ENCODE data around the gene UGT1A6. TPM values are rescaled to one million over a fixed set of nuclear protein-coding genes. Genes with fewer than 3 reads are reported as not detected.

The UGT1A6 gene
- total and polyA plus RNA-seq, 2 of the 4 experiments (the other 2 are of a cell fraction): not detected

- Histone ChIP-seq H3K36me3 (ENCODE audit: control insufficient read depth, insufficient read depth, low read length) (no peaks in the 10 kb centered on the region), H3K9me3 (ENCODE audit: control insufficient read depth, insufficient read depth, low read length) (no peaks in the 10 kb centered on the region), H4K20me1 (ENCODE audit: insufficient read depth, low read length) (no peaks in the 10 kb centered on the region), H3K9me1 (ENCODE audit: insufficient read depth, low read length) (no peaks in the 10 kb centered on the region), H2BK5ac (ENCODE audit: low read depth, low read length, poor library complexity, severe bottlenecking) (no peak overlapping the region), H4K8ac (ENCODE audit: low read depth in 2 of 2, low read length in 2 of 2) (no peak overlapping the region), H4K5ac (ENCODE audit: low read depth, low read length) (no peak overlapping the region), H3K4me1 (ENCODE audit: control insufficient read depth, insufficient read depth, low read length) (peaks cover 4% of the 10 kb centered on the region), H3K4ac (ENCODE audit: low read depth, low read length) (no peak overlapping the region), H3K18ac (ENCODE audit: low read depth, low read length) (no peak overlapping the region), H3K79me1 (ENCODE audit: low read depth in 1 of 2, low read length in 2 of 2) (no peaks in the 10 kb centered on the region), H2BK120ac (ENCODE audit: low read depth, low read length) (no peak overlapping the region), H3K9ac (ENCODE audit: low read depth, low read length) (no peak overlapping the region), H3K14ac (replicated peaks; ENCODE audit: low read depth, low read length) (no peak overlapping the region), H3K27ac (ENCODE audit: insufficient read depth, low read length) (no peak overlapping the region), H3K27me3 (ENCODE audit: control insufficient read depth, insufficient read depth, low read length) (no peaks in the 10 kb centered on the region), H2BK15ac (ENCODE audit: low read depth, low read length) (no peak overlapping the region), H4K91ac (ENCODE audit: insufficient read depth, low read depth, low read length) (no peak overlapping the region; the same call in 1 of the 2 replicates), H2AK9ac (replicated peaks; ENCODE audit: low read depth, low read length, poor library complexity) (no peak overlapping the region), H3K4me3 (ENCODE audit: insufficient read depth, low read depth, low read length) (no peak overlapping the region), H2AFZ (replicated peaks; ENCODE audit: low read length, poor library complexity) (peak overlapping the region; percentile 72), H2BK20ac (ENCODE audit: low read depth, low read length) (no peak overlapping the region), H3K23ac (ENCODE audit: low read depth, low read length) (no peak overlapping the region), H3K4me2 (ENCODE audit: low read depth, low read length) (no peak overlapping the region), H3K56ac (ENCODE audit: extremely low read depth, insufficient read depth, low read length) (no peak overlapping the region), H2AK5ac (ENCODE audit: low read depth, low read length) (no peak overlapping the region)
- POLR2A ChIA-PET (ENCODE audit: unreplicated experiment): no interaction called here
- TF ChIP-seq, protein P1, sequence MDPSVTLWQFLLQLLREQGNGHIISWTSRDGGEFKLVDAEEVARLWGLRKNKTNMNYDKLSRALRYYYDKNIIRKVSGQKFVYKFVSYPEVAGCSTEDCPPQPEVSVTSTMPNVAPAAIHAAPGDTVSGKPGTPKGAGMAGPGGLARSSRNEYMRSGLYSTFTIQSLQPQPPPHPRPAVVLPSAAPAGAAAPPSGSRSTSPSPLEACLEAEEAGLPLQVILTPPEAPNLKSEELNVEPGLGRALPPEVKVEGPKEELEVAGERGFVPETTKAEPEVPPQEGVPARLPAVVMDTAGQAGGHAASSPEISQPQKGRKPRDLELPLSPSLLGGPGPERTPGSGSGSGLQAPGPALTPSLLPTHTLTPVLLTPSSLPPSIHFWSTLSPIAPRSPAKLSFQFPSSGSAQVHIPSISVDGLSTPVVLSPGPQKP (IDR thresholded peaks at IDR 0.05; ENCODE audit: borderline replicate concordance, low read depth, low read length): no peak
- TF ChIP-seq, protein P2, sequence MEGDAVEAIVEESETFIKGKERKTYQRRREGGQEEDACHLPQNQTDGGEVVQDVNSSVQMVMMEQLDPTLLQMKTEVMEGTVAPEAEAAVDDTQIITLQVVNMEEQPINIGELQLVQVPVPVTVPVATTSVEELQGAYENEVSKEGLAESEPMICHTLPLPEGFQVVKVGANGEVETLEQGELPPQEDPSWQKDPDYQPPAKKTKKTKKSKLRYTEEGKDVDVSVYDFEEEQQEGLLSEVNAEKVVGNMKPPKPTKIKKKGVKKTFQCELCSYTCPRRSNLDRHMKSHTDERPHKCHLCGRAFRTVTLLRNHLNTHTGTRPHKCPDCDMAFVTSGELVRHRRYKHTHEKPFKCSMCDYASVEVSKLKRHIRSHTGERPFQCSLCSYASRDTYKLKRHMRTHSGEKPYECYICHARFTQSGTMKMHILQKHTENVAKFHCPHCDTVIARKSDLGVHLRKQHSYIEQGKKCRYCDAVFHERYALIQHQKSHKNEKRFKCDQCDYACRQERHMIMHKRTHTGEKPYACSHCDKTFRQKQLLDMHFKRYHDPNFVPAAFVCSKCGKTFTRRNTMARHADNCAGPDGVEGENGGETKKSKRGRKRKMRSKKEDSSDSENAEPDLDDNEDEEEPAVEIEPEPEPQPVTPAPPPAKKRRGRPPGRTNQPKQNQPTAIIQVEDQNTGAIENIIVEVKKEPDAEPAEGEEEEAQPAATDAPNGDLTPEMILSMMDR (conservative IDR thresholded peaks at IDR 0.05; ENCODE audit: low read depth, low read length): peak; percentile 86
- TF ChIP-seq RAD21 (IDR thresholded peaks at IDR 0.05; ENCODE audit: low read length): peak; percentile 86
- no peak for TF ChIP-seq FOS (IDR thresholded peaks at IDR 0.05; ENCODE audit: low read depth, low read length)
- TF ChIP-seq RFX5 (IDR thresholded peaks at IDR 0.05; ENCODE audit: low read depth, low read length): no peak
- TF ChIP-seq MAZ (IDR thresholded peaks at IDR 0.05; ENCODE audit: borderline replicate concordance, low read depth, low read length): peak; percentile 44; the same call in 1 of the 2 replicates
- TF ChIP-seq MXI1 (IDR thresholded peaks at IDR 0.05; ENCODE audit: borderline replicate concordance, low read depth, low read length): no peak
- TF ChIP-seq, protein P3, sequence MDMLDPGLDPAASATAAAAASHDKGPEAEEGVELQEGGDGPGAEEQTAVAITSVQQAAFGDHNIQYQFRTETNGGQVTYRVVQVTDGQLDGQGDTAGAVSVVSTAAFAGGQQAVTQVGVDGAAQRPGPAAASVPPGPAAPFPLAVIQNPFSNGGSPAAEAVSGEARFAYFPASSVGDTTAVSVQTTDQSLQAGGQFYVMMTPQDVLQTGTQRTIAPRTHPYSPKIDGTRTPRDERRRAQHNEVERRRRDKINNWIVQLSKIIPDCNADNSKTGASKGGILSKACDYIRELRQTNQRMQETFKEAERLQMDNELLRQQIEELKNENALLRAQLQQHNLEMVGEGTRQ (IDR thresholded peaks at IDR 0.05; ENCODE audit: low read depth, low read length): no peak
- no peak for TF ChIP-seq POLR2A (IDR thresholded peaks at IDR 0.05; ENCODE audit: low read depth, low read length)
- TF ChIP-seq BHLHE40 (IDR thresholded peaks at IDR 0.05; ENCODE audit: low read depth, low read length): no peak
- TF ChIP-seq CHD1 (IDR thresholded peaks at IDR 0.05; ENCODE audit: low read depth, low read length): no peak
- TF ChIP-seq SMC3 (IDR thresholded peaks at IDR 0.05; ENCODE audit: low read depth, low read length): peak; percentile 78
- CTCF ChIA-PET: interaction anchor here (0.5 to 1.0 kb wide), 6 partner anchors 62 to 355 kb away, joined by 3 read pairs; no protein-coding TSS in a partner anchor
- intact Hi-C loops (cut with micrococcal nuclease) (loop anchor here (1.0 to 5.0 kb wide), 4 partner anchors 154 to 1406 kb away; no protein-coding TSS in a partner anchor), in situ Hi-C loops (cut with MboI; ENCODE audit: low sequenced_read_pairs) (loop anchor here (5.0 kb wide), 1 partner anchor 264 kb away; no protein-coding TSS in a partner anchor), dilution Hi-C loops (cut with HindIII; ENCODE audit: low sequenced_read_pairs, unreplicated experiment) (no loop called here)
- peak; percentile 73 for DNase-seq
- BruUV-seq (replicated peaks): no TSS peak
- peak; percentile 95 for ATAC-seq (ENCODE audit: low read depth)
- WGBS, 2 experiments (ENCODE audit: extremely low coverage in 2 of 2, insufficient read length in 1 of 2): 48% methylated on average over 4 of the region's 11 CpGs; no CpG with 5 or more reads in 1 of the 2 experiments
These were observed 18.8 kb downstream of the UGT1A6 start for GRCh38 chr2:233711312-233712008.

Data from IMR-90 (cell line).